H7 (cell line): ENCODE measurements around the gene PTGR1. TPM values are rescaled to one million over a fixed set of nuclear protein-coding genes. Genes with fewer than 3 reads are reported as not detected.
A peak's percentile ranks its signal among the peaks of the same experiment; 100 is the strongest.
"Not testable (repeated sequence)": the region's sequence is repeated elsewhere in the genome, so short reads cannot be mapped to it uniquely, and the experiment has no call there.

Source experiments
- DNase-seq: peaks from one replicate; pipeline ENCODE4 v3.0.0; 2012
- H3K27me3 ChIP-seq: 2 replicates; pipeline ENCODE4 v1.6.0; 2011; ENCODE audit warnings: mild to moderate bottlenecking, low read length; ENCODE audit not compliant: control insufficient read depth, insufficient read depth
- H3K36me3 ChIP-seq: replicated peaks from 2 replicates; pipeline ENCODE4 v1.5.1; 2011; ENCODE audit warnings: low read length; ENCODE audit not compliant: control insufficient read depth, insufficient read depth
- H3K4me3 ChIP-seq: 2 replicates; pipeline ENCODE4 v1.5.1; 2011; ENCODE audit warnings: low read depth, mild to moderate bottlenecking, control low read depth, low read length, moderate library complexity; ENCODE audit not compliant: insufficient read depth
- total RNA-seq: library from RNA; depleted of rRNA; stranded (reverse); fragments of >200 nt; shearing (Covaris generic); gene quantifications from 2 replicates; pipeline ENCODE4 v1.2.3, GENCODE V29; 2014

Gene PTGR1
- total RNA-seq, 1 experiment from 2014 or later = 199 TPM

DNA sequence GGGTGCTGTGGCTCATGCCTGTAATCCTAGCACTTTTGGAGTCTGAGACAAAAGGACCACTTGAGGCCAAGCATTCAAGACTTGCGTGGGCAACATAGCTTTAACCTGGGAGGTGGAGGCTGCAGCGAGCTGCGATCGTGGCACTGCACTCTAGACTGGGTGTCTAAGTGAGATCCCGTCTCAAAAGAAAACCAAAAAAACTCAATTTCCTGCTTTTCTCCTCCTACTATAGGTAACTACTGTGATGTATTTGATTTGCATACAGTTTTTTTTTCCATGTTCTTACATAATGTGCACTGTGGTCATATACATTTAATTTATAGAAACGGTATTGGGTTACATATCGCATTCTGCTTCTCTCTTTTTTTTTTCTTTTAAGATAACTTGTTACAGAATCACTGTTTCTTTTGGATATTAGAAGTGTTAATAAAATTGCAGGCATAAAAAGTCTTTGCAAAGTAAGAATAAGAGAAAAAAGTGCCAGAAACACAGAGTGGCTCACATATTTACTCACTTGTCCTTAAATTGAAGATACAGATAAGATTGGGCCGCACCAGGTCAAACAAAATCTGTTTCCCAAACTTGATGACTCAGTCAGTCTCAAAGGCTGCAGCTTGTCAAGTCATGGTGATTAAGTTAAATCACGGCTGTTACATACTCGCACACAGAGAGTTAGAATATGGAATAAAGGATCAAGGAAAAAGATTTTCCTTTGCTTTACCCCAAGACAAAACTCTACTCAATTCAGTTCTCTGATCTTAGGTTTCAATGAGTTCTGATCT is 2.0 kb upstream of the PTGR1 start:
- Histone ChIP-seq H3K4me3 (no peak overlapping the region), H3K36me3 (peaks cover 2% of the 10 kb centered on the region), H3K27me3 (peaks cover 2% of the 10 kb centered on the region)
- DNase-seq = no peak

DNA sequence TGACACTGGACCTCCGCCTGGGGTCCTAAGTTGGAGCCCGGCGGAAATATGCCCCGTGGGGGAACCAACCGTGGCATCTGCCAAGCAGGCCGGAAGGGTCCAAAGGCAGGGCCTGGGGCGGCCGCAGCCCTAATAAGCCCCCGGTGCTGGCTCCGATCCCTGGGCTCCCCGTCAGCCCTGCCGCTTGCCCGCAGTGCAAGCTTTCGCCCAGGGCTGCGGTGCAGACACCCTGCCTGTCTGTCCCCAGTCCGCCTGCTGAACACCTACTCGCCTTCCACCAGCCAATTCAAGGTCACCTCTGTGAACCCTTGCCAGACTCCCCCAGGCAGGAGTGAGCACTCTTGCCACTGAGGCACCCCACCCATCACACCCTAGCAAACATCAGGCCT is 502 bp upstream of the PTGR1 start:
- DNase-seq = peak; percentile 71
- H3K27me3 ChIP-seq = peaks cover 2% of the 10 kb centered on the region
- peaks cover 7% of the 10 kb centered on the region for H3K36me3 ChIP-seq
- peak overlapping the region; percentile 73 for H3K4me3 ChIP-seq

DNA sequence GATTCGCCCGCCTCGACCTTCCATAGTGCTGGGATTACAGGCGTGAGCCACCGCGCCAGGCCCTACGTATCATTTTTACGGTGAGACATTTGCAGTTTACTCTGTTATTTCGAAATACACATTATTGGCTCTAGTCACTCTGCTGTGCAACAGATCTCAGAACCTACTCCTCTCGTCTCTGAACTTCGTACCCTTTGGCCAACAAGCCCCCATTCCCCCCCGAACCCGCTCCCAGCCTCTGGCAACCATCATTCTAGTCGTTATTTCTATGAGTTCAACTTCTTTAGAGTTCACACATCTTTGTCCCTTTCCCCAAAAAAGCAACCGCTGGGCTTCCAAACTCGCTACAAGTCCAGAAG is 735 bp downstream of the PTGR1 start:
- Histone ChIP-seq H3K36me3 (peaks cover 11% of the 10 kb centered on the region), H3K27me3 (peaks cover 2% of the 10 kb centered on the region), H3K4me3 (peak overlapping the region; percentile 73)
- DNase-seq = no peak

DNA sequence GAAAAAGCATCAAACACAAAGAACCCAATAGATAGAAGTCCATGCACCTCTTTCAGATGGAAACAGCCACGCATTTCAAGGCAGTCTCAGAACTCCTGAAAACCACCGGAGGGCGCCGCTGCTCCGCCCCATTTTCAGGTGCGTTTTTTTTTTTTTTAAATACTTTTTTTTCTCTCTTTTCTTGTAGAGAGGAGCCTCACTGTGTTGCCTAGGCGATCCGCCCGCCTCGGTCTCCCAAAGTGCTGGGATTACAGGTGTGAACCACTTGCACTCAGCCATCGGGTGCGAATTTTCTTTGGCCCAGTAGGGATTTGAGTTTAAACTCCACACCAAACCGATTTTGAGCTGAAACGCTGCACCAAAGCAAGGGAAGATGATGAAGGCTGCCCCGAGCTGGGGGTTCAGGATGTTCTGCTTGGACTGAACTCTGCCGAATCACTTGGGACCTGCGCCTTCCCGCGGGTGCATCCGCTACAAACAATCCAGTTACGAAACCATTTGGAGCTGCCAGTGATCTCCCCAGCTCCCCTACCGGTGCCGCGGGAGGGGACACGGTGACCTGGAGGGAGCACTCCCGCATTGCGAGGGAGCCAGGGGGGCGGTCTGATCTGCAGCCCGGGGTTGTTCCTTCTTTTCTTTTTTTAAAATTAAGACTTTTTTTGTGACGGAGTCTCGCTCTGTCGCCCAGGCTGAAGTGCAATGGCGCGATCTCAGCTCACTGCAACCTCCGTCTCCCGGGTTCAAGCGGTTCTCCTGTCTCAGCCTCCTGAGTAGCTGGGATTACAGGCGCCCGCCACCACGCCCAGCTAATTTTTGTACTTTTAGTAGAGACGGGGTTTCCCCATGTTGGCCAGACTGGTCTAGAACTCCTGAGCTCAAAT is 1.4 kb downstream of the PTGR1 start:
- peak; percentile 79 for DNase-seq
- H3K36me3 ChIP-seq = peaks cover 11% of the 10 kb centered on the region

DNA sequence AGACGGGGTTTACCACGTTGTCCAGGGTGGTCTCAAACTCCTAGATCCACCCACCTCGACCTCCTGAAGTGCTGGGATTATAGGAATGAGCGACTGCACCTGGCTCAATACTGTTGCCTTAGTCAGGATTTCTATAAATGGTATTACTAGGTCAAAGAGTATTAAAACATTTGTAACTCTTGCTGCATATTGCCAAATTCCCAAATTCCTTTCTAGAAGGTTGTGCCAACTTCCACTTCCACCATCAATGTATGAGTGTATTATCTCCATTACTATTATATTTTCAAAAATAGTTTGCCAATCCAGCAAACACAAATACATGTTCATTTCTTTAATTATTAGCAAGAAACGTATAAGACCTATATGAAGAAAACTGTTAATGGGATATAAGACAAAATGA is 10.6 kb downstream of the PTGR1 start:
- Histone ChIP-seq H3K27me3 (no peaks in the 10 kb centered on the region), H3K4me3 (no peak overlapping the region), H3K36me3 (peaks cover 6% of the 10 kb centered on the region)
- no peak for DNase-seq

More for the DNA sequence above, 1.4 kb downstream of the PTGR1 start:
- Histone ChIP-seq H3K4me3 (peak overlapping the region; percentile 73), H3K27me3 (peaks cover 2% of the 10 kb centered on the region)

DNA sequence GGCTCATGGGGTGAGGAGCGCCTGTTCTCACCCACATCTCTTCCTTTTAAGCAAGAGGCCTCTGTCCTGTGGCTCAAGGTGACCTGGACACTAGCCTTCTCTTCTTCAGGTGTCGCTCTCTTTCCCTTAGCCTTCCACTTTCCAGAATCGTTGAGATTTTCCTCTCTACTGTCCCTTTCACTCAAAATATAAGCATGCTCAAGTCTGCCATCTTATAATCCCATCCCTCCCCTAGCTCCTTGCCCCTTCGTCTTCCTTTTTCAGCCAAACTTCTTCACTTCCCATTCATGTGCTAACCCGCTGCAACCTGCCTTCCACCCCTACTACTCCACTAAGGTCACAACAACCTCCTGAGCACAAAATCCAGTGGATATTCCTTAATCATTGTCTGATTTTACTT is 13.1 kb downstream of the PTGR1 start:
- Histone ChIP-seq H3K27me3 (no peaks in the 10 kb centered on the region), H3K36me3 (peaks cover 2% of the 10 kb centered on the region), H3K4me3 (no peak overlapping the region)
- no peak for DNase-seq

DNA sequence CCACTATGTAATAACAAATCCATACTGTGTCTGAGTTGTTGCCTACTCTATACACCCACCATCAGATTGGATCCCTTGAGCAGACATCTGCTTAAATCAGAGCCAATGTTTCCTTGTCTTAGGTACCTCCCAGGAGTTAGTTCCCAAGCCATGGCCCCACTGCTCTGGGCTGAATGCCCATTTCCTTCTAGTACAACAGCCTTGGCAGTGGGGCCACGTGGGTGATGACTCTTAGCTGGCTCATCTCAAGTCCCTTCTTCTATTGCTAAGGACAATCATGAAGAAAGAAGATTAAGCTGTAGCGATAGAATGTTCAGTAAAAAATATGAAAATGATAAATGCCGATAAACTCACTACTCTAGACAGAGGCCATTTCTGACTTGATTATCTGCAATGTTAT is 16.6 kb downstream of the PTGR1 start:
- DNase-seq = no peak
- no peaks in the 10 kb centered on the region for H3K27me3 ChIP-seq
- H3K36me3 ChIP-seq = peaks cover 9% of the 10 kb centered on the region
- H3K4me3 ChIP-seq = no peak overlapping the region

DNA sequence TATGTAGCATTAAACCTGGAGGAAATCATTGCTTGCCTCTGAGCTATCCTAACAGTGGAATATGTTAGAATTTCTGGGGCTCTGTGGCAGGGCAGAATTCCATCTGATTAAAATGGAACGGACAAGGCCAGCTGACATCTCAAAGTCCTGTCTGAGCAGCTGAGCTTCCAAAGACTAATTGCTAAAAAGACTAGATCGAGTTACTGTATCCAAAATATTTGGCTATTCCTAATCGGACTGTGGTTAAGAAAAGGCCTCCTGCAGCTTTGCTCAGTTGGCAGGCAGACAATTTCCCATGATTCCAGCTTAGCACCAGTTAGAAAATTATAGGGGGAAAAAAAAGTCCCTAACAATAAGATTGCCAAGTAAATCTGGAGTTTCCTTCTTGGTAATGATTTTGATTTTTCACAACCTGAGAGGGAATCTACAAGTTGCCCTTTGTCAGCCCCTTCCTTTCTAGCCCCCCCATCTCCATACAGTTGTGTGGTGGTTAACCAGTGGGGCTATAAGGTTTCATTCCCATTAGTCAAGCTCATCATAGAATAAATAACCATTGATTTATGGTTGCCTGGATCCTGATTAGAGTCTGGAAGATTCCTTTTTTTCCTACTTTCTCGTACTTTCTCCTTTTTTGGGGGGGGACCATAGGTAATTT is 26.4 kb downstream of the PTGR1 start:
- Histone ChIP-seq H3K4me3 (no peak overlapping the region), H3K27me3 (no peaks in the 10 kb centered on the region), H3K36me3 (peaks cover 35% of the 10 kb centered on the region)
- no peak for DNase-seq

DNA sequence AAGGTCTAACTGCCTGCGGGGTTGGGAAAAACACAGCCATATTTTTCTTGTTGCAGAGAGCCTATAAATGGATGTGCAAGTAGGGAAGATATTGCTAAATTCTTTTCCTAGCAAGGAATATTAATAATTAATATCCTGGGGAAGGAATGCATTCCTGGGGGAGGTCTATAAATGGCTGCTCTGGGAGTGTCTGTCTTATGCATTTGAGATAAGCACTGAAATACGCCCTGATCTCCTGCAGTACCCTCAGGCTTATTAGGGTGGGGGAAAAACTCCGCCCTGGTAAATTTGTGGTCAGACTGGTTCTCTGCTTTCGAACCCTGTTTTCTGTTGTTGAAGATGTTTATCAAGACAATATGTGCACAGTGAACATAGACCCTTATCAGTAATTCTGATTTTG is 31.3 kb downstream of the PTGR1 start:
- not testable (repeated sequence) for DNase-seq, H3K4me3 ChIP-seq, H3K27me3 ChIP-seq
- peaks cover 30% of the 10 kb centered on the region for H3K36me3 ChIP-seq

DNA sequence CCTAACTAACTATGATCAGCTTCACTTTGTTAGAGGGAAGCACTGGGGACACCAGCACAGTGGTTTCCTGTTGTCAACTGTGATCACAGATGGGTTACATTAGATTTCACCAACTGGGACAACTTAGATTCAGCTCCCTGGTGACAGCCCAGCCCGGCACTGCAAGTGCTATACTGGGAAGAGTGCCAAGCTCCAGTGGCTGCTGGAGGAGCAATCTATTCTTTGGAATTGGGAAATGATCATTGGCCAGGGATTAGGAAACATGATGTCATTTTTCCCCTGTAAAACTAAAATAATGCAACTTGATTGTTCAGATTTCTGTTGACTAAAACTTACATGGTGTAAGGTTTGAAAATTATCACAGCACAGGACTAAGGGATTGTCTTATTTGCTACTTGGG is 33.2 kb downstream of the PTGR1 start:
- Histone ChIP-seq H3K27me3 (no peaks in the 10 kb centered on the region), H3K36me3 (peaks cover 20% of the 10 kb centered on the region), H3K4me3 (no peak overlapping the region)
- DNase-seq = no peak

DNA sequence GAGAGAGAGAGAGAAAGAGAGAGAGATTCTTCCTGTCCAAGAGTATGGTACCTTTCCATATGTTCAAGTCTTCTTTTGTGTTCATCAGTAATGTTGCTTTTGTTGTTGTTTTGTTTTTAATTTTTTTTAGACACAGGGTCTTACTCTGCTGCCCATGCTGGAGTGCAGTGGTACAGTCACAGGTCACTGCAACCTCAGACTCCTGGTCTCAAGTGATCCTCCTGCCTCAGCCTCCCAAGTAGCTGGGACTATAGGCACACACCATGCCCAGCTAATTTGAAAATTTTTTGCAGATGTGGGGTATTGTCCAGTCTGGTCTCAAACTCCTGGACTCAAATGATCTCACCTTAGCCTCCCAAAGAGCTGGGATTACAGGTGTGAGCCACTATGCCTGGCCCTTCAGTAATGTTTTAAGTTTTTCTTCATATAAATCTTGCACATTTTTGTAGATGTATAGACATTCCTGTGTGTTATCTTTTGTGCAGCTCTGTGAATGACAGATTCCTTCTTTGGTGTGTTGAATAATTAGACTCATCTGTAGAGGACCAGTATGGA is 38.2 kb downstream of the PTGR1 start:
- Histone ChIP-seq H3K36me3 (no peaks in the 10 kb centered on the region; the same call in none of the 2 replicates), H3K27me3 (no peaks in the 10 kb centered on the region), H3K4me3 (no peak overlapping the region)
- no peak for DNase-seq

DNA sequence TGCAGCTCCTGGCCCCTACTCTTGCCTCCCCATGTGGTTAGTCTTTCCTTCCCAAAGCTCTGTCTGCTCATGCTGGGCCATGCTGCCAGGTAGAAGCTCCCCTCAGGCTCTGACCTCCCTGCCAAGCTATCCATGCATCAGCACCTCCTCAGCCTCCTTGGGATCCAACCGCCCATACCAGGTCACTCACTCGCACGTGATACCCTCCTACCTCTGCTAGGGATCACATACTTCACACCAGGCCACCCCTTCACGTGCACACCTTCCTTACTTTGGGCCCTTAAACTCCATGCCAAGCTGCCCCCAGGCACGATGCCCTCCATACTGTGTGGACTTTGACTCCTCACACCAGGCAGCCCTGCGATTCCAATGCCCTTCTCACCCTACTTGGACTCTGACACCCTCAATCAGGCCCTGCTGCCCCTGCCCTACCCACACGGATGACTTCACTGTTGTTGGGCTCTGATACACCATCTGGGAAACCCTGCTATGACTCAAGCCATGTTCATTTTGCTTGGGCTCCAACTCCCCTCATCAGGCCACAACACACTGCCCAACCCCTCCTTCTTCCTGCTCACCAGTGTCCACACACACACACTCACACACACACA is 40.3 kb downstream of the PTGR1 start:
- H3K4me3 ChIP-seq = no peak overlapping the region
- no peak for DNase-seq
- H3K27me3 ChIP-seq = no peaks in the 10 kb centered on the region
- H3K36me3 ChIP-seq = peaks cover 2% of the 10 kb centered on the region; the same call in 1 of the 2 replicates

DNA sequence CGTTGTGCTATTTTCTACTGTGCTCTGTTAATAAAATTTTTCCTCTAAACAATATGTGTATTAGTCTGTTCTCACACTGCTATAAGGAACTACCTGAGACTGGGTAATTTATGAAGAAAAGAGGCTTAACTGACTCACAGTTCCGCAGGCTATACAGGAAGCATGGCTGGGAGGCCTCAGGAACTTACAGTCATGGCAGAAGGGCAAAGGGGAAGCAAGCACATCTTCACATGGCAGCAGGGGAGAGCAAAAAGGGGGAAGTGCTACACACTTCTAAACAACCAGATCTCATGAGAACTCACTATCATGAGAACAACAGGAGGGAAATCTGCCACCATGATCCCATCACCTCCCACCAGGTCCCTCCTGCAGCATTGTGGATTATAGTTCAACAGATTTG is 44.0 kb downstream of the PTGR1 start:
- H3K27me3 ChIP-seq, DNase-seq, H3K36me3 ChIP-seq, H3K4me3 ChIP-seq: not testable (repeated sequence)

DNA sequence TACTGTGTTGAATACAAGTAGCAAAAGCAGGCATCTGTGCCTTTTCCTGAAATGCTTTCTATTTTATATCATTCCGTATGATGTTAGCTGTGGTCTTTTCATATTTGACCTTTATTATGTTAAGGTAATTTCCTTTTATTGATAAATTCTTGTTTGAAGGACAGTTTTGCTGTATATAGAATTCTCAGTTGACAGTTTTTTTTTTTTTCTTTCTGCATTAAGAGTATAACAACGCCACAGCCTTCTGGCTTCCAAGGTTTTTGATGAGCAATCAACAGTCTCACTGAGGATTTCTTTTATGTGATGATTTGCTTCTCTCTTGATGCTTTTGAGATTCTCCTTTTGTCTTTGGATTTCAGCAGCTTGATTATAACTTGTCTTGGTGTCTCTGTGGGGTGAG is 50.8 kb downstream of the PTGR1 start:
- peaks cover 15% of the 10 kb centered on the region for H3K36me3 ChIP-seq

More for the DNA sequence above, 50.8 kb downstream of the PTGR1 start:
- no peak for DNase-seq
- Histone ChIP-seq H3K4me3 (no peak overlapping the region), H3K27me3 (no peaks in the 10 kb centered on the region)
